Common myeloid progenitor, CD34-positive (primary cell): ENCODE results near the gene EIF3C. TPM values are rescaled to one million over a fixed set of nuclear protein-coding genes. Genes with fewer than 3 reads are reported as not detected.
"Not testable (repeated sequence)": the region's sequence is repeated elsewhere in the genome, so short reads cannot be mapped to it uniquely, and the experiment has no call there.

ENCODE experiments used
- CTCF ChIA-PET: fragments of 350-600 bp; sonication (Branson Sonifier 250); formaldehyde crosslinking; loops from one replicate; lab custom pipeline; 2021; ENCODE audit warnings: antibody characterized with exemption; lab: Charles Lee
- POLR2A ChIA-PET: fragments of 350-600 bp; sonication (Branson Sonifier 250); formaldehyde crosslinking; loops from one replicate; lab custom pipeline; 2021; ENCODE audit warnings: antibody characterized with exemption; lab: Charles Lee
- DNase-seq, 3 donors: peaks; one replicate each; pipeline versions ENCODE4 v3.0.0 to v3.0.0-alpha.2; 2013
- H3K27ac ChIP-seq, 2 experiments: 1 replicate in 1 of 2; 2 replicates in 1 of 2; pipeline ENCODE4 v1.7.0; 2013; ENCODE audit warnings: inconsistent platforms in 2 of 2, low read length in 2 of 2, mild to moderate bottlenecking in 2 of 2, low read depth in 1 of 2, moderate library complexity in 1 of 2; ENCODE audit not compliant: severe bottlenecking in 2 of 2, insufficient read depth in 1 of 2, poor library complexity in 1 of 2
- H3K27me3 ChIP-seq, 5 experiments: replicated peaks in 2 of 5; 1 replicate in 3 of 5; 2 replicates in 2 of 5; pipeline versions ENCODE4 v1.6.1 to v1.7.0; 2013; ENCODE audit warnings: low read length in 4 of 5, mild to moderate bottlenecking in 2 of 5, moderate library complexity in 2 of 5, inconsistent platforms in 1 of 5; ENCODE audit not compliant: insufficient read depth in 5 of 5, control insufficient read depth in 4 of 5
- H3K36me3 ChIP-seq, 4 experiments: 1 replicate in 2 of 4; 2 replicates in 2 of 4; pipeline versions ENCODE4 v1.6.1 to v1.7.0; 2013; ENCODE audit warnings: low read length in 3 of 4, control low read depth in 1 of 4, mild to moderate bottlenecking in 1 of 4; ENCODE audit not compliant: control insufficient read depth in 4 of 4, insufficient read depth in 4 of 4
- H3K4me1 ChIP-seq, 4 experiments: 1 replicate in 3 of 4; 2 replicates in 1 of 4; pipeline versions ENCODE4 v1.6.1 to v1.7.1; 2013; ENCODE audit warnings: low read length in 3 of 4, mild to moderate bottlenecking in 3 of 4, control low read depth in 1 of 4, inconsistent platforms in 1 of 4, moderate library complexity in 1 of 4; ENCODE audit not compliant: control insufficient read depth in 4 of 4, insufficient read depth in 4 of 4; ENCODE audit errors: control extremely low read depth in 1 of 4
- H3K4me3 ChIP-seq, 7 experiments: 1 replicate in 4 of 7; 2 replicates in 3 of 7; pipeline versions ENCODE4 v1.5.1 to v1.7.0; 2013; ENCODE audit warnings: mild to moderate bottlenecking in 7 of 7, low read length in 6 of 7, moderate library complexity in 6 of 7, inconsistent platforms in 2 of 7, low read depth in 2 of 7, control low read depth in 1 of 7; ENCODE audit not compliant: insufficient read depth in 4 of 7, control insufficient read depth in 1 of 7; ENCODE audit errors: extremely low read depth in 1 of 7
- H3K9me3 ChIP-seq, 5 experiments: 1 replicate in 4 of 5; 2 replicates in 1 of 5; pipeline versions ENCODE4 v1.6.1 to v1.7.1; 2013; ENCODE audit warnings: low read length in 4 of 5, mild to moderate bottlenecking in 2 of 5, inconsistent platforms in 1 of 5, low read depth in 1 of 5, moderate library complexity in 1 of 5; ENCODE audit not compliant: control insufficient read depth in 4 of 5, insufficient read depth in 2 of 5; ENCODE audit errors: control extremely low read depth in 1 of 5
- WGBS: methylation state at CpG from one replicate; pipeline ENCODE4 v1.1.5; 2013; ENCODE audit not compliant: insufficient coverage; 5-methylcytosine and 5-hydroxymethylcytosine counted together
- polyA plus RNA-seq: library from polyadenylated mRNA; unstranded; fragments of 120-200 nt; gene quantifications from one replicate; pipeline ENCODE4 v1.2.1, GENCODE V29; 2013

The EIF3C gene, protein sequence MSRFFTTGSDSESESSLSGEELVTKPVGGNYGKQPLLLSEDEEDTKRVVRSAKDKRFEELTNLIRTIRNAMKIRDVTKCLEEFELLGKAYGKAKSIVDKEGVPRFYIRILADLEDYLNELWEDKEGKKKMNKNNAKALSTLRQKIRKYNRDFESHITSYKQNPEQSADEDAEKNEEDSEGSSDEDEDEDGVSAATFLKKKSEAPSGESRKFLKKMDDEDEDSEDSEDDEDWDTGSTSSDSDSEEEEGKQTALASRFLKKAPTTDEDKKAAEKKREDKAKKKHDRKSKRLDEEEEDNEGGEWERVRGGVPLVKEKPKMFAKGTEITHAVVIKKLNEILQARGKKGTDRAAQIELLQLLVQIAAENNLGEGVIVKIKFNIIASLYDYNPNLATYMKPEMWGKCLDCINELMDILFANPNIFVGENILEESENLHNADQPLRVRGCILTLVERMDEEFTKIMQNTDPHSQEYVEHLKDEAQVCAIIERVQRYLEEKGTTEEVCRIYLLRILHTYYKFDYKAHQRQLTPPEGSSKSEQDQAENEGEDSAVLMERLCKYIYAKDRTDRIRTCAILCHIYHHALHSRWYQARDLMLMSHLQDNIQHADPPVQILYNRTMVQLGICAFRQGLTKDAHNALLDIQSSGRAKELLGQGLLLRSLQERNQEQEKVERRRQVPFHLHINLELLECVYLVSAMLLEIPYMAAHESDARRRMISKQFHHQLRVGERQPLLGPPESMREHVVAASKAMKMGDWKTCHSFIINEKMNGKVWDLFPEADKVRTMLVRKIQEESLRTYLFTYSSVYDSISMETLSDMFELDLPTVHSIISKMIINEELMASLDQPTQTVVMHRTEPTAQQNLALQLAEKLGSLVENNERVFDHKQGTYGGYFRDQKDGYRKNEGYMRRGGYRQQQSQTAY
- polyA plus RNA-seq = 460 TPM

DNA sequence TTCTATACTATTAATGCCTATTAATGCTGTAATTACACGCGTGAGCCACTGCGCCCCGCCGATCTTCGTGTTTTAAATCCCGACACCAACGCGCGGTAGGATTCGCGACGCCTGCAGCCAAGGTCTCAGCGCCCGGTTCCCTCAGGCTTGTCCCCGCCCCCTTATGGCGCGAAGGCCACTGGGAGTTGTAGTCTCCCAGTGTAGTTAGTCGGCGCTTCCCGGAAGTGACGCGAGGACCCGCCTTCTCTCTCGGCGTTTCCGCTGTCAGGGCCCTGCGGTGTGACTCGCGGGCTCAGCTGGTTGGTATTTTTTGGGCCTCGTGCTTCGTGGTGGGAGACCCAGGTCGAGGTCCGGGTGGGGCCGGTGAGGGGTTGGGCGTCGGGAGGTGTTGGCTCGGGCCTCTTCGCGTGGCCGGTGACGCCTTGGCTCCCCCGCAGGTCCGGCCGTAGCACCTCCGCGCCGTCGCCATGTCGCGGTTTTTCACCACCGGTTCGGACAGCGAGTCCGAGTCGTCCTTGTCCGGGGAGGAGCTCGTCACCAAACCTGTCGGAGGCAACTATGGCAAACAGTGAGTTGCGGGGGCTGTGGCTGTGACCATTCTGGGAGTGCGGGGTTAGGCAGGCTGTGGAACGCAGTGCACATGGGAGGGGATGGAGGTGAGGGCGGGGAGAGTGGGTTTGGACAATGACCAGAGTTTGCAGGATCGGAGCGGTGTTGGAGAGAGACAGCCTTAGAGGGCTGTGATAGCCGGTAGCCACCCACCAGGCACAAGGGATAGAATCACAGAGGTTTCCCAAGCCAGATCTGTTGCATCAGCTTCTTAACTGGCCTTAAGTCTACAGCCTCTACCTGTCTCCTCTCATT lies at the start of gene EIF3C:
Gene EIF3C (plus strand): TSS at position 245 of the 864 bp plus-strand sequence. CDS start 223 bp downstream, at position 468.
- peak within 1 kb of the TSS in 4 of 7 experiments; percentile 37 to 56 (median 50) for H3K4me3 ChIP-seq
- CTCF ChIA-PET, H3K36me3 ChIP-seq, DNase-seq, H3K4me1 ChIP-seq, H3K9me3 ChIP-seq, H3K27ac ChIP-seq, H3K27me3 ChIP-seq, POLR2A ChIA-PET: not testable (repeated sequence)
- WGBS = no CpG with 5 or more reads among the region's 66 CpGs

DNA sequence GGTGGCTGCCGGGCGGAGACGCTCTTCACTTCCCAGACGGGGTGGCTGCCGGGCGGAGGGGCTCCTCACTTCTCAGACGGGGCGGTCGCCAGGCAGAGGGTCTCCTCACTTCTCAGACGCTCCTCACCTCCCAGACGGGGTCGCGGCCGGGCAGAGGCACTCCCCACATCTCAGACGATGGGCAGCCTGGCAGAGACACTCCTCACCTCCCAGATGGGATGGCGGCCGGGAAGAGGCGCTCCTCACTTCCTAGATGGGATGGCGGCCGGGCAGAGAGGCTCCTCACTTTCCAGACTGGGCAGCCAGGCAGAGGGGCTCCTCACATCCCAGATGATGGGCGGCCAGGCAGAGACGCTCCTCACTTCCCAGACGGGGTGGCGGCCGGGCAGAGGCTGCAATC lies 45.0 kb upstream of the EIF3C start:
- no CpG with 5 or more reads among the region's 25 CpGs for WGBS
- H3K36me3 ChIP-seq, H3K4me1 ChIP-seq, H3K27me3 ChIP-seq, CTCF ChIA-PET, H3K27ac ChIP-seq, POLR2A ChIA-PET, H3K4me3 ChIP-seq, H3K9me3 ChIP-seq, DNase-seq: not testable (repeated sequence)

DNA sequence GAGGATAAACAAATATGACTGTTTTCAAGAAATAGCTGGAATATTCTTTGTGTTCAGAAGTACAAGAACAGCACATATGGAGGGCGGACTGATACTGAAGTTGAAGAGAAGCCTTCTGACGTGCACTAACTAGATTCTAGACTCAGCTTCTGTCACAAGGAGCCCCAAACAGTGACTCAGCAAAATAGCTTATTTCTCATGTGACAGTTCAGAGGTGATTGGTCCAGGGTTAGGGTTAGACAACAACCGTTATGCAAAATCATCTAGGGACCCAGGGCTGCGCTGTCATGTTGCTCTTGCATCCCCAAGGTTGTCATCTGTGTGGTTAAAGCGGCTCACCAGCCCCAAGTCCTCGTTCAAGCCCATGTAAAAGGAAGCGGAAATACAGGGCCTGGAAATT lies 43.8 kb upstream of the EIF3C start:
- H3K4me3 ChIP-seq, POLR2A ChIA-PET, DNase-seq, H3K9me3 ChIP-seq, CTCF ChIA-PET, H3K4me1 ChIP-seq, H3K36me3 ChIP-seq, H3K27me3 ChIP-seq, H3K27ac ChIP-seq: not testable (repeated sequence)
- WGBS = no CpG with 5 or more reads among the region's 7 CpGs

DNA sequence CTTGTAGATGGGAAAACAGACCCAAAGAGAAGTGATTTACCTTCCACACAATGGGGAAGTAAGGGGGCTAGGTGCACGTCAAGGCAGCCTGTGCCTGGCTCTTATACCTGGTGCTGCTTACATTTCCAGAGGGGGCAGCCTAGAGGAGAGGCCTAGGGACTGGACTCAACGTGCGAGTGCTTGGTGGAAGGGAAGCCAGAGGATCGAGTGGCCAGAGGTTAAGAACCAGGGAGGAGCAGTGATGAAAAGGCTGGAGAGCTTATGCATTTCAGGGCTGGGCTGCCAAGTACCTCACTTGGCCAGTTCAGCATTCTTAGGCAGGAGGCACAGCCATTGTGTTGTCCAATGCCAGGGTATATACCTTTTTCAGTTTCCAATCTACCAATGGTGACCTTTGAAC lies 43.1 kb upstream of the EIF3C start:
- H3K9me3 ChIP-seq, H3K4me1 ChIP-seq, DNase-seq, POLR2A ChIA-PET, H3K4me3 ChIP-seq, H3K27ac ChIP-seq, H3K36me3 ChIP-seq, CTCF ChIA-PET, H3K27me3 ChIP-seq: not testable (repeated sequence)
- no CpG with 5 or more reads among the region's 4 CpGs for WGBS

DNA sequence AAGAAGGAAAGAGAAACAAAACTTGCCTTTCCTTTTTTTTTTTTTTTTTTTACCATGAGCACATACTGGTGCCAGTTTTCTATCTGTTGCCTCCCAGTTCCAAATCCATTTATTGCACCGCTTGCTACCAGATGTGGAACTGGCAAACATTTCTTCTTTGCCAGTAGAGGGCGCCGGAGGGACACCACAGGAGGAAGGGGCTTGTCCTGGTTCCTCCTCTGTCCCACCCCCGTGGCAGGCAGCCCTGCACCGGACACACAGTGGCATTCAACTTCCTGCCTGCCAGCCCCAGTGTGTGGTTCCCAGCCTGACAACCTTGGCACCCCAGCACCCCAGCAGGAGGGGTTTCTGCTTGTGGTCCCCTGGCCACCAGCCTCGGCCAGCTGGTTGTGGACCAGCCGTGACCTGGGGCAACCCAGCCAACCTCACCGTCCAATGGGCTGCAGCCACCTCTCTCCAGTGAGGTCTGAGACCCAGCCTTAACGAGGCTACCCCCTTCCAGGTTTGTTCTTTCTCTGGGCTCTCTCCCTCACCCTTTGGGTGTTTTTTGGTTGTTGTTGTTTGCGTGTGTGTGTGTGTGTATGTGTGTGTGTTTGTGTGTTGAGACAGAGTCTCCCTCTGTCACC lies 22.8 kb upstream of the EIF3C start:
- H3K27me3 ChIP-seq, H3K4me1 ChIP-seq, H3K36me3 ChIP-seq, H3K27ac ChIP-seq, POLR2A ChIA-PET, H3K9me3 ChIP-seq, H3K4me3 ChIP-seq, CTCF ChIA-PET, DNase-seq: not testable (repeated sequence)
- WGBS = no CpG with 5 or more reads among the region's 10 CpGs

DNA sequence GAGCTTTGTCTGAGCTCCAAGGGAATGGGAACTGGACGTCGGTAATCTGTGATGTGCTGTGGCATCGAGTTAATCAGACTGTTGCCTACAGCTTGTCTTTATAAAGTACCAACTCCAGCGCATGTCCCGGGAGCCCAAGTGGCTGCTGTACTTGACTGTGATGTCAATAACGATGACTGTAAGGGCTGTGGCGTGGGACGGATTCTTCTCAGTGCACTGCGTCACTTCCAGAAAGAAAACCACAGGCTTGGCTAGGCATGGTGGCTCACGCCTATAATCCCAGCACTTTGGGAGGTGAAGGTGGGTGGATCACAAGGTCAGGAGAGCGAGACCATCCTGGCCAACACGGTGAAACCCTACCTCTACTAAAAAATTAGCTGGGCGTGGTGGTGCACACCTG lies 21.8 kb upstream of the EIF3C start:
- H3K4me3 ChIP-seq, CTCF ChIA-PET, H3K27ac ChIP-seq, H3K27me3 ChIP-seq, DNase-seq, H3K4me1 ChIP-seq, H3K9me3 ChIP-seq, H3K36me3 ChIP-seq, POLR2A ChIA-PET: not testable (repeated sequence)
- WGBS = no CpG with 5 or more reads among the region's 13 CpGs
